ENCODE results near the gene MB.
A peak's percentile ranks its signal among the peaks of the same experiment; 100 is the strongest.
"Not testable (repeated sequence)": the region's sequence is repeated elsewhere in the genome, so short reads cannot be mapped to it uniquely, and the experiment has no call there.

Gene MB

DNA sequence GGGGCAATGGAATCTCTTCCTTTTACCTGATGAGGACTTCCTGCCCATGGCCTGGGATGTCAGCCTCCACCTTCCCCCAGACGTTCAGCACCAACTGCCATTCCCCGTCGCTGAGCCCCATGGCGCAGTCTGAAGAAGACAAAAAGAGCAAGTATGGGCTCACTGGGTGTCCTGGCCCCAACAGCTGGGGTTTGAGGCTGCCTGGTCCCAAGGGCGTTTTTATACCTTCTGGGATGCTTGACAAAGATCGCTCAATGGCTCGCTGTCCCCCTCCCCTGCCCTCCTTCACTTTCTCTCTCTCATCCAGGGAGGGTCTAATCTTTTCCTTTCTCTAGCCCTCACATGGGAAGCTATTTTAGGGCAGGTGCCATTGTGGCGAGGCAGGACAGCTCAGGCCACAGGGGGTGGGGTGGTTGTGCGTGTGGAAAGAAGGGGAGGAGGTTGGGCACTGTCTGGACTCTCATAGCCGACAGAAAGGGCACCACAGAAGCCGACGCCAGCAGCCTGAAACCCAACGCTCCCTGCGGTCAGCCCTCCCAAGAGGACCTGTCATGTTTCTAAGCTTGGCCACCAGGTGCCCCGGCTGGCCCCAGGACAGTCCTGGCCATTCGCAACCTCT is at the start of gene MB:
Gene MB (minus strand): TSS at position 193 of the 619 bp plus-strand sequence. CDS start 72 bp downstream, at position 121.
- peaks cover 12% of the 10 kb centered on the region for H3K4me1 Mint-ChIP-seq (ENCODE audit: low read depth)
- H3K4me3 Mint-ChIP-seq = no peak within 1 kb of the TSS
- H3K27ac Mint-ChIP-seq = no peak within 1 kb of the TSS
- no peaks in the 10 kb centered on the region for H3K36me3 Mint-ChIP-seq (ENCODE audit: low read depth)
- peaks cover 6% of the 10 kb centered on the region for H3K27me3 Mint-ChIP-seq (ENCODE audit: low read depth)
- H3K9me3 Mint-ChIP-seq = no peaks in the 10 kb centered on the region

DNA sequence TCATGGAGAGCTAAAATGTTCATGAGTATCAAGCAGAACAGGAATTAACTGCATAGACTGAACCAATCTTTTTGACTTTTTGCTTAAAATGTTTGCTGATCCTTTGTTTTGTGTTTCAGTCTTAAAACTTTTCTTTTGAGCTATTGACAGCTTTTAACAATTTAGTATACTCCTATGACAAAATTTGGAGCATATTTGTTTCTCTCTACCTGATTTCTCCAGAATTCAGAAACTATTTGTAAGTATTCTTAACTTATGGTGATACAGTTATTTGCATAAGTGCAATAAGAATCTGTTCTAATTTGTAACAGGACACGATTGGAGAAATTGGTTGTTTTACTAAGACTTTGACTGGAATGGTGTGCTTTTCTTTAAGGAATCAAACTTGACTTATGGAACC is 49.6 kb upstream of the MB start:
- Mint-ChIP-seq H3K4me1 (ENCODE audit: low read depth) (peaks cover 15% of the 10 kb centered on the region), H3K27ac (peak overlapping the region; percentile 1), H3K36me3 (ENCODE audit: low read depth) (peaks cover 54% of the 10 kb centered on the region), H3K9me3 (peaks cover 28% of the 10 kb centered on the region)
- H3K27me3 Mint-ChIP-seq (ENCODE audit: low read depth); H3K4me3 Mint-ChIP-seq: not testable (repeated sequence)

DNA sequence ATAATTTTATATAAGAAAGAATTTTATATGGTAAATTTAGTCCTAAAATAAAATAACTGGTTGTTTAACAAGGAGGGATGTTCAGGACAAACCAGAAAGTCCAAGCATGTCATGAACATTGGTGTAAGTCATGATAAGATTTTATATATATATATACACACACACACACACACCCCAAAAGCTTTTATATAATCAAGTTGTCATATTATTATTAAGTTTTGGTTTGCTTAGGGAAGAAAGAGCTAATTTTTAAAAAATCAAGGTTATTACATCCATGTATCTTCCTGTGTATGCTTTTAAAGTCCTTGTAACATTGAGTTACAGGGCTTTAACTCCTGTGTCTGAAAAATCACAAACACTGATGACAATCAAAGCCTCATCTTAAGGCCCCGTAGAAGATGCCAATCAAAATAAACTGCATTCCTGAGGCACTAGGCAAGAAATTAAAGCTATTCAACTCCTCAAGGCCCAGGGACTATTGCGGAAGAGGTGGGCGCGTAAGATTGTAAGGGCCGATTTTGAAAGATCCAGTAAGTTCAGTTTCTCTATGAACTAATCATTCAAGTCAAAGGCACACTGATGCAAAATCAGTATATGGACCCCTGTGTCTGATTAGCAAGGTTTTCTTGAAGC is 47.9 kb upstream of the MB start:
- H3K4me3 Mint-ChIP-seq = no peak overlapping the region
- peaks cover 68% of the 10 kb centered on the region for H3K36me3 Mint-ChIP-seq (ENCODE audit: low read depth)
- H3K27ac Mint-ChIP-seq = no peak overlapping the region

DNA sequence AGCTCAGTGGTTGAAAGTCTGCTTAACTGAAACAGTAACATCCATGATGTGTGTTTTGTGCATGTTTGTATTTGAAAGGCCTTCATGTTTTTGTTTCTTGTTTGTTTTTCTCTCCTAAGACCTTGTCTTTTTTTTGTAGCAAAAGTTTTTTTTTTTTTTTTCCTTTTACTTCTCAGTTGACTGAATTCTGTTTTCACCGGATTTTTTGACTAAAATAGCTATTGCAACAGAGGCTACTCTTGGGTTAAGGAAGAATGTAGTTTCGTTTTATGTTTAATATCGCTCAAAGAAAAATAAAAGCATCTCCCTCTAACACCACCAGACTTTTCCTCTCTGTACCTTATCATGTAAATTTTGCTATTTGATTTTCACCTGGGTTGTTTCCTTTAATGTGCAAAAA is 46.2 kb upstream of the MB start:
- no peak overlapping the region for H3K4me3 Mint-ChIP-seq
- peaks cover 33% of the 10 kb centered on the region for H3K9me3 Mint-ChIP-seq
- peaks cover 80% of the 10 kb centered on the region for H3K36me3 Mint-ChIP-seq (ENCODE audit: low read depth)
- H3K4me1 Mint-ChIP-seq (ENCODE audit: low read depth) = peaks cover 41% of the 10 kb centered on the region
- peak overlapping the region; percentile 41 for H3K27ac Mint-ChIP-seq
- H3K27me3 Mint-ChIP-seq (ENCODE audit: low read depth) = no peaks in the 10 kb centered on the region

More for the DNA sequence above, 47.9 kb upstream of the MB start:
- peaks cover 28% of the 10 kb centered on the region for H3K9me3 Mint-ChIP-seq
- H3K4me1 Mint-ChIP-seq (ENCODE audit: low read depth) = peaks cover 30% of the 10 kb centered on the region
- no peaks in the 10 kb centered on the region for H3K27me3 Mint-ChIP-seq (ENCODE audit: low read depth)

DNA sequence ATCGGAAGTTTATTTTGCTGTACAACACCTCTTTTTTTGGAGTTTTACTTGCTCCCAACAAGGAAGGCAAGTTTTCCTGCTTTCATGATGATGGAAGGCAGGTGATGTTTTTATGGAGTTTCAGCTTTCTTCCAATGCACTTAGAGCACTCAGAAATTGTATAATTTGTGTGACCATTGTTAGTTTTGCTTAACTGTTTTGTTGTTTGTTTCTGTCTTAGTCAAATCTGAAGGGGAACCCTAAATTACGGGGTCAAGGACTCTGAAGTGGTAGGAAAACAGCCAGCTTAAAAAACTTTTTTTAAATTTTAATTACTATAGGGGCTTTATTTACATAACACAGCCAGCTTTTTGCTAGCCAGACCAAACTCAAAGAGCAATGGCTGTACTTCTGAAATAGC is 45.8 kb upstream of the MB start:
- H3K36me3 Mint-ChIP-seq (ENCODE audit: low read depth) = peaks cover 80% of the 10 kb centered on the region
- H3K27me3 Mint-ChIP-seq (ENCODE audit: low read depth) = no peaks in the 10 kb centered on the region
- H3K4me1 Mint-ChIP-seq (ENCODE audit: low read depth) = peaks cover 45% of the 10 kb centered on the region
- H3K4me3 Mint-ChIP-seq = no peak overlapping the region
- no peak overlapping the region for H3K27ac Mint-ChIP-seq
- peaks cover 33% of the 10 kb centered on the region for H3K9me3 Mint-ChIP-seq

- Mint-ChIP-seq H3K27ac (peak overlapping the region; percentile 49), H3K4me3 (no peak overlapping the region), H3K36me3 (ENCODE audit: low read depth) (peaks cover 80% of the 10 kb centered on the region), H3K27me3 (ENCODE audit: low read depth) (no peaks in the 10 kb centered on the region), H3K4me1 (ENCODE audit: low read depth) (peaks cover 49% of the 10 kb centered on the region), H3K9me3 (peaks cover 25% of the 10 kb centered on the region)
These were observed 44.3 kb upstream of the MB start for GRCh38 chr22:35661464-35661863.

DNA sequence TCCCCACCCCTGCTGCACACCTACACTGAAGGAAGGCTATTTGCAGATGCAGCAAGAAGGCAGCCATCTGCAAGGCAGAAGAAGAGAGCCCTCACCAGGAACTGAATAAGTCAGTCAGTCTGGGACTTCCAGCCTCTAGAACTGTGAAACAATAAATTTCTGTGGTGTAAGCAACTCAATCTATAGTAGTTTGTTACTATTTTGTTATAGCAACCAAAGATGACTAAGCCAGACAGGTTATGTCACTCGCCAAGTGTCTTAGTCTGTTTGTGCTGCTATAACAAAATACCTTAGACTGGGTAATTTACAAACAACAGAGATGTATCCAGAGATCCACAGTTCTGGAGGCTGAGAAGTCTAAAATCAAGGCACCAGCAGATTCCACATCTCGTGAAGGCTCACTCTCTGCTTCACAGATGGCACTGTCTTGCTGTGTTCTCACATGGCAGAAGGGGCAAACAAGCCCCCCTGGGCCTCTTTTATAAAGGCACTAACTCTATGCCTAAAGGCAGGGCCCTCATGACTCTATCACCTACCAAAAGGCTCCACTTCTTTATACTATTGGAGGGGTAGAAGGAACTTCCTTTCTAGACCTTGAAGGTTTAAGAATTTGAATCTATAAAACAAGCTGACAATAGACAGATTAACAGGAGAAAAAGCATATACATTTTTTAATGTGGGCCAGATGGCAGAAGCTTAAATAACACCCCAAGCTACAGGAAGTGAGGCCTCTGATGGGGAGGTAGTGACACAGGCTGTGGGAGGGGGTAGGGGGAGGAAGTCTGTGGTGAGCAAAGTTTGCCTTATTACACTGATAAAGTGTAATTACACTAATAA is 43.4 kb upstream of the MB start:
- Mint-ChIP-seq H3K4me3 (peak overlapping the region; percentile 60), H3K27ac (peak overlapping the region; percentile 90), H3K4me1 (ENCODE audit: low read depth) (peaks cover 52% of the 10 kb centered on the region), H3K27me3 (ENCODE audit: low read depth) (no peaks in the 10 kb centered on the region), H3K9me3 (peaks cover 25% of the 10 kb centered on the region), H3K36me3 (ENCODE audit: low read depth) (peaks cover 86% of the 10 kb centered on the region)

DNA sequence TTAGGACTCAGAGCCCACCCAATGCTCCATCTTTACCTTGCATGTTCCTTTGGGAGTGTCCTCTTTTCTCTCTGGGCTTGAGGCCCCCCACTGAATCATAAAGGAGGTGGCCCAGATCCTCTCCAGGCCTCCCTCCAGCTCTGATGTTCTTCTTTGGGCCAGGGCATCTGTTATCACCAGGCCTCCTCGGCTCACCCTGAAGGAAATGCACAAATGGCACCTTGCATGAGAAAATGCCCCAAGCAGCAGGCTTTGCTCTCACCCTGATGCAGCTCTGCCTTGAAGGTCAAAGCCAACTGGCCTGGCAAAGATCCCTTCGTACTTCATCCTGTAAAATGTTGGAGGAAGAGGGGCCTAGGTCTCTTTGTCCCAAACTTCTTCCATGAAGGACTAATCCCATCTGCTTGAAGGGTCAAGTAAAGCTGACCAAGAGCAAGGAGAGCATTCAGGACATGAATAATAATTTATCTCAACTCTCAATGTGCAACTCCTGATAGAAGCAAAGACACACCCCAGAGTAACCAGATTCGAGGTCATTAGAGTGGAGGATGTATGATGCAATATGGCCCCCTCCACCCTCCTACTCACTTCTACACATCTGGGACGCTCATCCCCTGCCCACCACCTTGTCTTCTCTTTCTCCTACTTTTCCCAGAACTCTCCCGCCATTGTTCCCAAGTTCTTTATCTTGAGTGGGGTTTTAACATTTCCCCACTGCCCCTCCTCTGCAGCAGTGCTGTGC is 40.6 kb upstream of the MB start:
- Mint-ChIP-seq H3K4me1 (ENCODE audit: low read depth) (peaks cover 67% of the 10 kb centered on the region), H3K9me3 (peaks cover 10% of the 10 kb centered on the region), H3K27me3 (ENCODE audit: low read depth) (no peaks in the 10 kb centered on the region), H3K36me3 (ENCODE audit: low read depth) (peaks cover 90% of the 10 kb centered on the region), H3K27ac (peak overlapping the region; percentile 55), H3K4me3 (no peak overlapping the region)

GRCh38 chr22:35656284-35656752 is 39.2 kb upstream of the MB start:
- Mint-ChIP-seq H3K27ac (no peak overlapping the region), H3K4me1 (ENCODE audit: low read depth) (peaks cover 56% of the 10 kb centered on the region), H3K4me3 (no peak overlapping the region), H3K36me3 (ENCODE audit: low read depth) (peaks cover 85% of the 10 kb centered on the region), H3K27me3 (ENCODE audit: low read depth) (no peaks in the 10 kb centered on the region), H3K9me3 (peaks cover 6% of the 10 kb centered on the region)

DNA sequence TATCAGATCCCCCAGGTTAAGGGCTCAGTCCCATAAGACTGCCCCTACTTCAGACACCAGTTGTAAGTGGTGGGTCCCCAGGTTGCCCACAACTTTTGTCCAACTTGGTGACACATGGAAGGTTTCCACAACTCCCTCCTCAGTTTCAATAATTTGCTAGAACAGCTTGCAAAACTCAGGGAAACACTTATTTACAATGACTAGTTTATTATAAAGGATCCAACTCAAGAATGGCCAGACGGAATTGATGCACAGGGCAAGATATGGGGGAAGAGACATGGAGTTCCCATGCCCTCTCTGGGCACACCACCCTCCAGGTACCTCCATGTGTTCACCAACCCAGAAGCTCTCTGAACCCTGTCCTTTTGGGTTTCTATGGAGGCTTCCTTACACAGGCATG is 36.7 kb upstream of the MB start:
- Mint-ChIP-seq H3K9me3 (peaks cover 4% of the 10 kb centered on the region), H3K4me1 (ENCODE audit: low read depth) (peaks cover 50% of the 10 kb centered on the region), H3K36me3 (ENCODE audit: low read depth) (peaks cover 83% of the 10 kb centered on the region), H3K4me3 (no peak overlapping the region), H3K27me3 (ENCODE audit: low read depth) (no peaks in the 10 kb centered on the region), H3K27ac (no peak overlapping the region)

DNA sequence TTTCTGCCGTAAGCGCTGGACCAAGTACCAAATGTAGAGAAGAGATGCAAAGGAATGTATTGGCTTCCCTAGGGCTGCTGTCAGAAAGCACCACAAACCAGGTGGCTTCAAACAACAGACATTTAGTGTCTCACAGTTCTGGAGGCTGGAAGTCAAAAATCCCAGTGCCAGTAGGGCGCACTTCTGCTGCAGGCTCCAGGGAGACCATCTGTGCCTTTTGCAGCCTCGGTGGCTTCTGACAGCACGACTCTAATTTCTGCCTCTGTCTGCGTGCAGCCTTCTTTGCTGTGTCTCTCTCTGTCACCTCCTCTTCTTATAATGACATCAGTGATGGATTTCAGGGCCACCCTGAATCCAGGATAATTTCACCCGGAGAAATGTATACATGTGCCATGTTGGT is 34.0 kb upstream of the MB start:
- Mint-ChIP-seq H3K9me3 (peaks cover 4% of the 10 kb centered on the region), H3K27ac (no peak overlapping the region), H3K4me1 (ENCODE audit: low read depth) (peaks cover 40% of the 10 kb centered on the region), H3K36me3 (ENCODE audit: low read depth) (peaks cover 61% of the 10 kb centered on the region), H3K27me3 (ENCODE audit: low read depth) (no peaks in the 10 kb centered on the region), H3K4me3 (peak overlapping the region; percentile 51)

DNA sequence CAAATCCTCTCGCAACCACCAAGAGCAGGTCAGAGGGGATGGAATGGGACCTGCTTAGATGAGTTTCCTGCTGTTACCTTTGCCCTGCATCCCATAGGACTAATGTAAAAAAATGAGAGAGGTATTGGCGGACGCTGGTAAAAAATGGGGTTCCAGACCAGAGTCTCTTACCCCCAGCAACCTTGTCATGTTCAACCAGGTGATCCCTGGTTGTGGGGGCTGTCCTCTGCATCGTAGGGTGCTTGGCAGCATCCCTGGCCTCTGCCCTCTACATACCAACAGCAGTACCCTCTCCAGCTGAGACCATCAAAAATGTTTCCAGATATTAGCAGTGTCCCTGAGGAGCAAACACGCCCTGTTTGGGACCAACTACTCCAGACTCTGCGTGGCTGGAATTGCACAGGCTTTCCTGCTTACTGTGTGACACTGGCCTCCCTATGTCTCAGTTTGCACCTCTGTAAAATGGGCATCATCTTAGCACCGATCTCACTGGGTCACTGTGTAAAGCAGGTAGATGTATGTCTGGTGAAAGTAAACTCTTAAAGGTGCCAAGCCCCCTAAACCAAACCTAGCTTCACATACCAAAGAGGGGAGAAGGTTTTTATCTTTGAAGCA is 32.6 kb upstream of the MB start:
- Mint-ChIP-seq H3K27me3 (ENCODE audit: low read depth) (no peaks in the 10 kb centered on the region), H3K9me3 (peaks cover 4% of the 10 kb centered on the region), H3K4me1 (ENCODE audit: low read depth) (peaks cover 34% of the 10 kb centered on the region), H3K4me3 (peak overlapping the region; percentile 100), H3K36me3 (ENCODE audit: low read depth) (peaks cover 49% of the 10 kb centered on the region), H3K27ac (peak overlapping the region; percentile 100)

- H3K36me3 Mint-ChIP-seq (ENCODE audit: low read depth) = peaks cover 44% of the 10 kb centered on the region
These were observed 32.0 kb upstream of the MB start for GRCh38 chr22:35649026-35649553.

More at GRCh38 chr22:35649026-35649553, 32.0 kb upstream of the MB start:
- no peaks in the 10 kb centered on the region for H3K27me3 Mint-ChIP-seq (ENCODE audit: low read depth)
- peaks cover 4% of the 10 kb centered on the region for H3K9me3 Mint-ChIP-seq
- peaks cover 33% of the 10 kb centered on the region for H3K4me1 Mint-ChIP-seq (ENCODE audit: low read depth)
- H3K27ac Mint-ChIP-seq = peak overlapping the region; percentile 100
- H3K4me3 Mint-ChIP-seq = peak overlapping the region; percentile 100
